Endothelial cell of umbilical vein (primary cell): ENCODE data around the gene NR6A1. TPM values are rescaled to one million over a fixed set of nuclear protein-coding genes. Genes with fewer than 3 reads are reported as not detected.

Experiments used
- BruUV-seq: library from RNA; stranded (reverse); fragments of 400-500 nt; replicated peaks from 2 replicates; lab custom pipeline; 2021; lab: Mats Ljungman, UMichigan
- CTCF ChIA-PET: fragments of 300-600, 350-600 bp; sonication (Branson Sonifier 250); formaldehyde crosslinking; loops from one replicate; lab custom pipeline; 2021; ENCODE audit warnings: antibody characterized with exemption, inconsistent platforms; lab: Charles Lee
- POLR2A ChIA-PET: fragments of 300-600, 350-600 bp; sonication (Branson Sonifier 250); formaldehyde crosslinking; loops from one replicate; lab custom pipeline; 2021; ENCODE audit warnings: antibody characterized with exemption, inconsistent platforms; lab: Charles Lee
- DNase-seq: peaks from one replicate; pipeline ENCODE4 v3.0.0-alpha.2; 2011; ENCODE audit warnings: low read depth, low spot score
- FAIRE-seq: peaks from 2 replicates; lab custom pipeline; 2011; peaks lifted over from hg19 to GRCh38; lab: Jason Lieb, UNC
- H2AFZ ChIP-seq: 2 replicates; pipeline ENCODE4 v1.6.0; 2012; ENCODE audit warnings: low read depth, low read length, control low read depth, inconsistent platforms
- H3K27ac ChIP-seq: 2 replicates; pipeline ENCODE4 v1.5.1; 2011; ENCODE audit warnings: low read depth, mild to moderate bottlenecking, control low read depth, low read length, moderate library complexity; ENCODE audit not compliant: insufficient read depth
- H3K27me3 ChIP-seq, 2 experiments: 2 replicates each; pipeline versions ENCODE4 v1.6.0 to v1.6.1; 2011; ENCODE audit warnings: low read length in 2 of 2, mixed read lengths in 1 of 2; ENCODE audit not compliant: control insufficient read depth in 2 of 2, insufficient read depth in 2 of 2
- H3K36me3 ChIP-seq, 2 experiments: 2 replicates in 1 of 2; 3 replicates in 1 of 2; pipeline ENCODE4 v1.5.1; 2011; ENCODE audit warnings: low read length in 2 of 2, mild to moderate bottlenecking in 1 of 2, moderate library complexity in 1 of 2; ENCODE audit not compliant: control insufficient read depth in 2 of 2, insufficient read depth in 2 of 2; ENCODE audit errors: extremely low read depth in 1 of 2
- H3K4me1 ChIP-seq: 3 replicates; pipeline ENCODE4 v1.5.1; 2011; ENCODE audit warnings: mild to moderate bottlenecking, low read length; ENCODE audit not compliant: control insufficient read depth, insufficient read depth; ENCODE audit errors: extremely low read depth
- H3K4me2 ChIP-seq: 2 replicates; pipeline ENCODE4 v1.6.1; 2011; ENCODE audit warnings: low read length, control low read depth, mixed read lengths; ENCODE audit not compliant: insufficient read depth
- H3K4me3 ChIP-seq, 3 experiments: fragments of 200-600 bp in 1 of 3; sonication (generic), shearing (Covaris generic) in 1 of 3; replicated peaks in 1 of 3; 2 replicates each; pipeline ENCODE4 v1.5.1; 2011 to 2016; ENCODE audit warnings: control low read depth in 3 of 3, low read length in 3 of 3, mild to moderate bottlenecking in 2 of 3, inconsistent platforms in 1 of 3, low read depth in 1 of 3, moderate library complexity in 1 of 3; ENCODE audit not compliant: insufficient read depth in 1 of 3
- H3K79me2 ChIP-seq: 2 replicates; pipeline ENCODE4 v1.6.0; 2012; ENCODE audit warnings: low read length, inconsistent platforms; ENCODE audit not compliant: control insufficient read depth, insufficient read depth
- H3K9ac ChIP-seq: replicated peaks from 2 replicates; pipeline ENCODE3; 2011; ENCODE audit warnings: low read length, control low read depth; ENCODE audit not compliant: insufficient read depth; ENCODE audit errors: extremely low read depth
- H3K9me1 ChIP-seq: replicated peaks from 3 replicates; pipeline ENCODE4 v1.6.0; 2011; ENCODE audit warnings: mild to moderate bottlenecking, low read length; ENCODE audit not compliant: control insufficient read depth, insufficient read depth; ENCODE audit errors: extremely low read depth
- H3K9me3 ChIP-seq: replicated peaks from 2 replicates; pipeline ENCODE4 v1.5.1; 2012; ENCODE audit warnings: low read length, inconsistent platforms; ENCODE audit not compliant: control insufficient read depth, insufficient read depth
- H4K20me1 ChIP-seq: replicated peaks from 2 replicates; pipeline ENCODE3; 2011; ENCODE audit warnings: mild to moderate bottlenecking, low read length; ENCODE audit not compliant: control insufficient read depth, insufficient read depth; ENCODE audit errors: extremely low read depth
- EZH2 ChIP-seq: IDR thresholded peaks from 2 replicates; pipeline ENCODE4 v1.6.1; 2012; ENCODE audit warnings: borderline replicate concordance, low read depth, mild to moderate bottlenecking, moderate library complexity, low read length, inconsistent platforms; ENCODE audit not compliant: severe bottlenecking
- FOS ChIP-seq: IDR thresholded peaks from 2 replicates; pipeline ENCODE4 v1.6.1; 2011; ENCODE audit warnings: mild to moderate bottlenecking, low read length, moderate library complexity, borderline replicate concordance; ENCODE audit not compliant: insufficient read depth
- GATA2 ChIP-seq: IDR thresholded peaks from 2 replicates; pipeline ENCODE4 v1.7.0; 2011; ENCODE audit warnings: low read depth, mild to moderate bottlenecking, moderate library complexity, mixed read lengths, low read length; ENCODE audit not compliant: insufficient read length, insufficient read depth
- JUN ChIP-seq: IDR thresholded peaks from 2 replicates; pipeline ENCODE4 v1.6.1; 2011; ENCODE audit warnings: borderline replicate concordance, low read depth; ENCODE audit not compliant: insufficient read length, insufficient read depth
- MAX ChIP-seq: IDR thresholded peaks from 2 replicates; pipeline ENCODE4 v1.6.1; 2011; ENCODE audit not compliant: insufficient read depth, insufficient read length
- MYC ChIP-seq: IDR thresholded peaks from one replicate; pipeline ENCODE4 v1.6.1; 2011; ENCODE audit warnings: mild to moderate bottlenecking, low read depth, low read length
- POLR2A ChIP-seq: IDR thresholded peaks from 2 replicates; pipeline ENCODE4 v1.6.1; 2012; ENCODE audit warnings: low read depth, mild to moderate bottlenecking, control low read depth, low read length
- POLR2AphosphoS5 ChIP-seq: IDR thresholded peaks from 2 replicates; pipeline ENCODE4 v1.6.1; 2012; ENCODE audit warnings: low read depth, mild to moderate bottlenecking, control low read depth, low read length, moderate library complexity; ENCODE audit not compliant: insufficient read depth
- dilution Hi-C: fragments of 300-500 bp; cut with MboI; formaldehyde crosslinking; loops from one replicate; pipeline ENCODE4 v1.15.0; 2019; ENCODE audit warnings: low sequenced_read_pairs; ENCODE audit not compliant: extremely low pct_ligation_motif_present
- intact Hi-C: fragments of 100-400 bp; cut with micrococcal nuclease; formaldehyde crosslinking; loops from one replicate; pipeline ENCODE4 v1.10.0; 2022
- polyA plus RNA-seq, 4 experiments: library from polyadenylated mRNA; depleted of rRNA in 3 of 4; stranded (reverse) in 3 of 4; unstranded in 1 of 4; fragments of >200 nt; gene quantifications; 2 replicates each; pipeline versions ENCODE4 v1.2.1 to v1.2.3, GENCODE V29; 2011 to 2012; ENCODE audit warnings: missing spikeins in 1 of 4
- total RNA-seq: library from RNA; stranded (reverse); gene quantifications from 2 replicates; pipeline ENCODE4 v1.2.3, GENCODE V29; 2021
- TF ChIP-seq, protein P1 (sequence below), 2 donors: IDR thresholded peaks; 1 replicate in 1 of 2; 2 replicates in 1 of 2; pipeline ENCODE4 v1.5.1; 2011; ENCODE audit warnings: low read length in 2 of 2, mild to moderate bottlenecking in 2 of 2, moderate library complexity in 2 of 2, control low read depth in 1 of 2, inconsistent platforms in 1 of 2, low read depth in 1 of 2; ENCODE audit not compliant: insufficient read depth in 1 of 2; ENCODE audit errors: extremely low read depth in 1 of 2

The NR6A1 gene
- total and polyA plus RNA-seq, 2 donors (not counting 3 experiments of a cell fraction or from before 2014, with no cell fraction given) = 0.17 to 1.2 TPM

GRCh38 chr9:124583134-124583533 lies 188.0 kb downstream of the NR6A1 start:
- intact Hi-C loops = no loop called here
- no peak overlapping the region for H2AFZ ChIP-seq
- no peak for FAIRE-seq

More at GRCh38 chr9:124583134-124583533, 188.0 kb downstream of the NR6A1 start:
- Histone ChIP-seq H3K79me2 (no peaks in the 10 kb centered on the region), H3K4me3 (no peak overlapping the region), H4K20me1 (no peaks in the 10 kb centered on the region), H3K9ac (no peak overlapping the region), H3K4me2 (no peak overlapping the region), H3K4me1 (no peaks in the 10 kb centered on the region), H3K27ac (no peak overlapping the region), H3K9me1 (no peaks in the 10 kb centered on the region), H3K36me3 (no peaks in the 10 kb centered on the region), H3K27me3 (peaks cover 4 to 5% of the 10 kb centered on the region in 2 experiments), H3K9me3 (no peaks in the 10 kb centered on the region)
- dilution Hi-C loops = no loop called here
- POLR2A ChIA-PET = no interaction called here
- no peak for DNase-seq
- TF ChIP-seq, protein P1, sequence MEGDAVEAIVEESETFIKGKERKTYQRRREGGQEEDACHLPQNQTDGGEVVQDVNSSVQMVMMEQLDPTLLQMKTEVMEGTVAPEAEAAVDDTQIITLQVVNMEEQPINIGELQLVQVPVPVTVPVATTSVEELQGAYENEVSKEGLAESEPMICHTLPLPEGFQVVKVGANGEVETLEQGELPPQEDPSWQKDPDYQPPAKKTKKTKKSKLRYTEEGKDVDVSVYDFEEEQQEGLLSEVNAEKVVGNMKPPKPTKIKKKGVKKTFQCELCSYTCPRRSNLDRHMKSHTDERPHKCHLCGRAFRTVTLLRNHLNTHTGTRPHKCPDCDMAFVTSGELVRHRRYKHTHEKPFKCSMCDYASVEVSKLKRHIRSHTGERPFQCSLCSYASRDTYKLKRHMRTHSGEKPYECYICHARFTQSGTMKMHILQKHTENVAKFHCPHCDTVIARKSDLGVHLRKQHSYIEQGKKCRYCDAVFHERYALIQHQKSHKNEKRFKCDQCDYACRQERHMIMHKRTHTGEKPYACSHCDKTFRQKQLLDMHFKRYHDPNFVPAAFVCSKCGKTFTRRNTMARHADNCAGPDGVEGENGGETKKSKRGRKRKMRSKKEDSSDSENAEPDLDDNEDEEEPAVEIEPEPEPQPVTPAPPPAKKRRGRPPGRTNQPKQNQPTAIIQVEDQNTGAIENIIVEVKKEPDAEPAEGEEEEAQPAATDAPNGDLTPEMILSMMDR (IDR thresholded peaks at IDR 0.05; ENCODE audit: extremely low read depth in 1 of 2, insufficient read depth in 1 of 2, low read depth in 1 of 2, low read length in 2 of 2) = no peak
- TF ChIP-seq GATA2 (no peak), FOS (no peak), MAX (no peak), POLR2A (no peak), JUN (no peak), MYC (no peak), EZH2 (no peak), POLR2AphosphoS5 (no peak)
- BruUV-seq = no TSS peak
- CTCF ChIA-PET = interaction anchor here (0.8 to 1.0 kb wide), 3 partner anchors 25 to 34 kb away, joined by 3 to 4 read pairs (median 3); no protein-coding TSS in a partner anchor
